OCI-M2 (cell line): ENCODE results near the gene TSPOAP1.

Experiments used
- DNase-seq: peaks from one replicate; lab custom pipeline; 2025; ENCODE audit not compliant: unreplicated experiment; lab: John Stamatoyannopoulos, UW

TSPOAP1 gene

GRCh38 chr17:58328195-58329034 is at the start of gene TSPOAP1:
Gene TSPOAP1 (minus strand): TSS chr17:58328795. CDS start chr17:58327920, 875 bp downstream.
- DNase-seq = no peak

GRCh38 chr17:58377661-58378060 is 49.1 kb upstream of the TSPOAP1 start:
- no peak for DNase-seq

GRCh38 chr17:58377093-58377601 is 48.6 kb upstream of the TSPOAP1 start:
- no peak for DNase-seq

- no peak for DNase-seq
These were observed 47.9 kb upstream of the TSPOAP1 start for GRCh38 chr17:58376472-58377000.

GRCh38 chr17:58375811-58376210 is 47.2 kb upstream of the TSPOAP1 start:
- DNase-seq = no peak

- DNase-seq = no peak
These were observed 46.7 kb upstream of the TSPOAP1 start for GRCh38 chr17:58375256-58375655.

- DNase-seq = no peak
These were observed 45.3 kb upstream of the TSPOAP1 start for GRCh38 chr17:58373923-58374322.

GRCh38 chr17:58373003-58373402 is 44.4 kb upstream of the TSPOAP1 start:
- DNase-seq = no peak

- DNase-seq = no peak
These were observed 42.8 kb upstream of the TSPOAP1 start for GRCh38 chr17:58371300-58371950.

GRCh38 chr17:58370716-58371115 is 42.1 kb upstream of the TSPOAP1 start:
- DNase-seq = no peak

GRCh38 chr17:58370309-58370708 is 41.7 kb upstream of the TSPOAP1 start:
- no peak for DNase-seq

- DNase-seq = no peak
These were observed 40.8 kb upstream of the TSPOAP1 start for GRCh38 chr17:58369214-58370031.

- no peak for DNase-seq
These were observed 40.2 kb upstream of the TSPOAP1 start for GRCh38 chr17:58368860-58369213.

- DNase-seq = no peak
These were observed 38.9 kb upstream of the TSPOAP1 start for GRCh38 chr17:58367461-58367860.

- DNase-seq = no peak
These were observed 37.5 kb upstream of the TSPOAP1 start for GRCh38 chr17:58365980-58366595.

GRCh38 chr17:58365185-58365979 is 36.8 kb upstream of the TSPOAP1 start:
- DNase-seq = no peak

- no peak for DNase-seq
These were observed 35.8 kb upstream of the TSPOAP1 start for GRCh38 chr17:58364270-58364942.

- DNase-seq = no peak
These were observed 35.0 kb upstream of the TSPOAP1 start for GRCh38 chr17:58363457-58364185.
